Fibroblast of villous mesenchyme (primary cell): ENCODE measurements around the gene ADGRF5. TPM values are rescaled to one million over a fixed set of nuclear protein-coding genes. Genes with fewer than 3 reads are reported as not detected.

Experiments used
- DNase-seq: peaks from one replicate; pipeline ENCODE4 v3.0.0-alpha.2; 2010; ENCODE audit warnings: low read depth
- H3K4me3 ChIP-seq: 2 replicates; pipeline ENCODE4 v1.5.1; 2011; ENCODE audit warnings: low read depth, mild to moderate bottlenecking, low read length
- total RNA-seq: library from RNA; depleted of rRNA; stranded (reverse); fragments of >200 nt; gene quantifications from 2 replicates; pipeline ENCODE4 v1.2.3, GENCODE V29; 2012
- TF ChIP-seq, protein P1 (sequence below): IDR thresholded peaks from 2 replicates; pipeline ENCODE4 v1.5.1; 2012; ENCODE audit warnings: low read depth, mild to moderate bottlenecking, low read length; ENCODE audit not compliant: insufficient read depth

The ADGRF5 gene
- total RNA-seq, 1 donor: 0.86 TPM

DNA sequence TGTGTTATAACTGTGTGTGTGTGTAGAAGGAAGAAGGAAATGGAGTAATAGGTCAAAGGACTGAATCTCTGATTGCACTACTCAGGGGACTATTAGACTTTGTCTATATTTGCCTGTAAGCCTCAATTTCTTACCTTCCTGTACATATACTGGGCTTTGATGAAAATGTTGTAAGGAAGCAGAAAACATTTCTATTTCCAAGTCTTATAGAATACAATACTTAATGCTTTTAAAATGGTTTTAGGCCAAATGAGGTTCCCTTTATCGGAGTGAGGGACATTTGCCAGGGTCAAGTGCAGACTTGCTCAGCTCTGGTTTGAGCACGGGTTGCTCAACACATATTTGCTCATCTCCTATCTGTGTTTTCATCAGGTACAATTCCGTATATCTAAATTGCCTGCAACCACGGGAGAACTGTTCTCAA, 100.3 kb downstream of the ADGRF5 start:
- TF ChIP-seq, protein P1, sequence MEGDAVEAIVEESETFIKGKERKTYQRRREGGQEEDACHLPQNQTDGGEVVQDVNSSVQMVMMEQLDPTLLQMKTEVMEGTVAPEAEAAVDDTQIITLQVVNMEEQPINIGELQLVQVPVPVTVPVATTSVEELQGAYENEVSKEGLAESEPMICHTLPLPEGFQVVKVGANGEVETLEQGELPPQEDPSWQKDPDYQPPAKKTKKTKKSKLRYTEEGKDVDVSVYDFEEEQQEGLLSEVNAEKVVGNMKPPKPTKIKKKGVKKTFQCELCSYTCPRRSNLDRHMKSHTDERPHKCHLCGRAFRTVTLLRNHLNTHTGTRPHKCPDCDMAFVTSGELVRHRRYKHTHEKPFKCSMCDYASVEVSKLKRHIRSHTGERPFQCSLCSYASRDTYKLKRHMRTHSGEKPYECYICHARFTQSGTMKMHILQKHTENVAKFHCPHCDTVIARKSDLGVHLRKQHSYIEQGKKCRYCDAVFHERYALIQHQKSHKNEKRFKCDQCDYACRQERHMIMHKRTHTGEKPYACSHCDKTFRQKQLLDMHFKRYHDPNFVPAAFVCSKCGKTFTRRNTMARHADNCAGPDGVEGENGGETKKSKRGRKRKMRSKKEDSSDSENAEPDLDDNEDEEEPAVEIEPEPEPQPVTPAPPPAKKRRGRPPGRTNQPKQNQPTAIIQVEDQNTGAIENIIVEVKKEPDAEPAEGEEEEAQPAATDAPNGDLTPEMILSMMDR: no peak

DNA sequence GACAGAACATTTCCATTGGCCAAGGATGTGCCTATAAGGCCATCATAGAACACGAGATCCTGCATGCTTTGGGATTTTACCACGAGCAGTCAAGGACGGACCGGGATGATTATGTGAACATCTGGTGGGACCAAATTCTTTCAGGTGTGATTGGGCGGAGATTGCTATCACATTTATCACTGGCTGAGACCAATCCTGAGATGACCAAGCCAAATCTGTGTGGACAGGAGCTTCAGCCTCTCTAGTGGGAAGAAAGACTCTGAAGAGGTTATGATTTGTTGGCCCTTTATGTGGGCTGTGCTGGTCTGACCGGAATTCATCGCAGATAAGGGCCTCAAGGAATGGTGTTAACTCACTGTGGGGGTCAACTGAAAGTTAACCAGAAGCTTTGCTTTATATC, 102.2 kb downstream of the ADGRF5 start:
- DNase-seq: no peak
- TF ChIP-seq, protein P1: no peak
- H3K4me3 ChIP-seq: no peak overlapping the region

More for the DNA sequence above, 100.3 kb downstream of the ADGRF5 start:
- no peak overlapping the region for H3K4me3 ChIP-seq
- DNase-seq: no peak

DNA sequence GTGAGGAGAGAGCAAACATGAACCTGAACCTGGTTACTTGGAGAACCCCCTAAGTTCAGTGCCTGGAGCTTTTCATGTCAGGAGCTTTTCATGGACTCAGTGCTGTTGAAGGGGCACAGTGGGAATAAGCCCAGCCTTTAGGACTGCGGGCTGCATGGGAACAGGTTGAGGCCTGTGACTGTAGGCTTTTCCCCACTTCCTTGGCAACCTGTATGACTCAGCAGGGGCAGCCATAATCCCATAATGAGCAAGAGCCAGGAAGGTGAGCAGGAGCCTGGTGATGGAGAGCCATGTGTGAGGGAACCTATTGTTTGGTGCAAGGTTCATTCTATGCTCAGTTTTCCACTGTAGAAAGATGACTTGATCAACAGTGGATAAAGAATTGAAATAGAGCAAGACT, 105.1 kb downstream of the ADGRF5 start:
- no peak for DNase-seq
- H3K4me3 ChIP-seq: no peak overlapping the region
- TF ChIP-seq, protein P1: no peak

DNA sequence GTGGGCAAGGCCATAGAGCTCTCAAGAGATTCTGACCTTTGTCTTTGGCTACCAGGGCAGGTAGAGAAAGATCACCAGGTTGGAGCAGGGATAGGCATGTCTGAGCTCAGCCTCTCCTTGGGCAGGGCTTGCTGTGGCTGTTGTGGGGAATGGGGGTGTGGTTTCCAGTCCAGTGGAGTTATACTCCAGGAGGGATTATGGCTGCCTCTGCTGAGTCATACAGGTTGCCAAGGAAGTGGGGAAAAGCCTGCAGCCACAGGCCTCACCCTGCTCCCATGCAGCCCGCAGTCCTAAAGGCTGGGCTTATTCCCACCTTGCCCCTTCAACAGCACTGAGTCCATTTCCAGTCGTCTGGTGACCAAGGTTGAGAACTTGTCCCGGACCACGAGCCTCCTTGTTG, 106.6 kb downstream of the ADGRF5 start:
- DNase-seq: no peak
- H3K4me3 ChIP-seq: no peak overlapping the region
- TF ChIP-seq, protein P1: no peak

DNA sequence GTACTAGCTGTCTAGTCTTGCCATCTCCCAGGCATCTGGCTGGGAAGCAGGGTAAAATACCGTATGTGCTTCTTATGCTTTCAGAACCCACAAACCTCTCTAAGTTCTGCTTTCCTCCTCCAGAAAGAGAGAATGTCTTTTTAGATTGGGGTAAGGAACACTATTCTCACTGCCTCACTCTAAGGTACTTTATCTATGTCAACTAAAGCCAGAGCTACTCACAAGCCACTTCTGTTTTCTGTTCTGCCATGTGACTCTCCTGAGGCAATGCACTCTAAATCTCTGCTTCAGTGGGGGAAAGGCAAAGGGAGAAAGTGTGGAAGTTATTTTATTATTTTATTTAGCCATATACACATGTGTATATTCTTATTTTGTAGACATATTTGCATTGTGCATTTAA, 112.9 kb downstream of the ADGRF5 start:
- H3K4me3 ChIP-seq: no peak overlapping the region
- TF ChIP-seq, protein P1: no peak
- DNase-seq: no peak

Other genes with a start within 250 kb of the ADGRF5 start
- gene TDRD6, start 234.1 kb downstream of the ADGRF5 start, total RNA-seq: under 0.01 TPM in 2 replicates
- not detected in 2 replicates for gene PLA2G7, start 186.6 kb downstream of the ADGRF5 start, total RNA-seq
- gene ANKRD66, start 175.0 kb downstream of the ADGRF5 start, total RNA-seq: not detected in 2 replicates
- gene MEP1A, start 128.5 kb downstream of the ADGRF5 start, total RNA-seq: not detected in 2 replicates
- under 0.01 TPM in 1 of 2 replicates, not detected in the other for gene ADGRF1, start 120.4 kb upstream of the ADGRF5 start, total RNA-seq